ENCODE measurements around the gene ZNF491.
"Not testable (repeated sequence)": the region's sequence is repeated elsewhere in the genome, so short reads cannot be mapped to it uniquely, and the experiment has no call there.

Gene ZNF491

GRCh38 chr19:11833541-11833940 lies 35.2 kb downstream of the ZNF491 start:
- H3K36me3 ChIP-seq (replicated peaks in 1 of 2; ENCODE audit: control insufficient read depth in 2 of 2, insufficient read depth in 2 of 2, low read length in 2 of 2): peaks cover 19 to 73% of the 10 kb centered on the region in 2 donors
- H3K4me1 ChIP-seq (ENCODE audit: control insufficient read depth in 2 of 2, insufficient read depth in 1 of 2, low read depth in 1 of 2, low read length in 2 of 2): no peaks in the 10 kb centered on the region
- no peak overlapping the region for H3K18ac ChIP-seq (ENCODE audit: low read length)
- H3K79me1 ChIP-seq (ENCODE audit: low read depth, low read length): no peaks in the 10 kb centered on the region
- H2AFZ ChIP-seq (ENCODE audit: low read length): no peak overlapping the region
- no peak for DNase-seq (ENCODE audit: low spot score)
- no peak overlapping the region for H2BK15ac ChIP-seq (ENCODE audit: low read length)
- no peak overlapping the region for H3K4me3 ChIP-seq (ENCODE audit: low read length in 2 of 2)
- no peak overlapping the region for H3K23ac ChIP-seq (ENCODE audit: low read depth, low read length, poor library complexity)
- H3K14ac ChIP-seq (ENCODE audit: low read length): no peak overlapping the region
- WGBS, 2 donors (ENCODE audit: extremely low coverage in 2 of 2, insufficient read length in 2 of 2, insufficient replicate concordance in 1 of 2): no CpG with 5 or more reads among the region's 2 CpGs
- H4K8ac ChIP-seq (ENCODE audit: low read depth, low read length): no peak overlapping the region
- H3K9ac ChIP-seq (ENCODE audit: low read depth, low read length, poor library complexity): no peak overlapping the region
- H4K91ac ChIP-seq (ENCODE audit: low read depth, low read length, poor library complexity): no peak overlapping the region
- no peak overlapping the region for H2BK120ac ChIP-seq (ENCODE audit: low read depth, low read length)
- no peak overlapping the region for H3K4ac ChIP-seq (ENCODE audit: low read length)
- no peak overlapping the region for H3K27ac ChIP-seq (replicated peaks; ENCODE audit: low read length)
- H3K9me3 ChIP-seq (replicated peaks in 1 of 2; ENCODE audit: control insufficient read depth in 2 of 2, insufficient read depth in 1 of 2, low read depth in 1 of 2, low read length in 2 of 2): peaks cover 15 to 81% of the 10 kb centered on the region in 2 donors
- no peak overlapping the region for H2BK12ac ChIP-seq (ENCODE audit: low read length)
- H2BK5ac ChIP-seq (ENCODE audit: low read length): no peak overlapping the region
- no peak overlapping the region for H2AK5ac ChIP-seq (ENCODE audit: low read depth, low read length)
- H3K4me2 ChIP-seq (ENCODE audit: insufficient read depth, low read length, poor library complexity, severe bottlenecking): no peak overlapping the region
- H3K27me3 ChIP-seq (ENCODE audit: control insufficient read depth in 3 of 3, insufficient read depth in 3 of 3, low read depth in 1 of 3, low read length in 3 of 3): no peaks in the 10 kb centered on the region

GRCh38 chr19:11835626-11836066 lies 37.3 kb downstream of the ZNF491 start:
- not testable (repeated sequence) for H3K23ac ChIP-seq (ENCODE audit: low read depth, low read length, poor library complexity); H3K4ac ChIP-seq (ENCODE audit: low read length); DNase-seq (ENCODE audit: low spot score); H3K27ac ChIP-seq (replicated peaks; ENCODE audit: low read length); H3K4me1 ChIP-seq (ENCODE audit: control insufficient read depth in 2 of 2, insufficient read depth in 1 of 2, low read depth in 1 of 2, low read length in 2 of 2); H4K8ac ChIP-seq (ENCODE audit: low read depth, low read length); H2AFZ ChIP-seq (ENCODE audit: low read length); H2BK12ac ChIP-seq (ENCODE audit: low read length); H2AK5ac ChIP-seq (ENCODE audit: low read depth, low read length); H3K27me3 ChIP-seq (ENCODE audit: control insufficient read depth in 3 of 3, insufficient read depth in 3 of 3, low read depth in 1 of 3, low read length in 3 of 3); H3K4me3 ChIP-seq (ENCODE audit: low read length in 2 of 2); H2BK15ac ChIP-seq (ENCODE audit: low read length); H3K79me1 ChIP-seq (ENCODE audit: low read depth, low read length); H4K91ac ChIP-seq (ENCODE audit: low read depth, low read length, poor library complexity); H2BK120ac ChIP-seq (ENCODE audit: low read depth, low read length); H3K9ac ChIP-seq (ENCODE audit: low read depth, low read length, poor library complexity); H3K14ac ChIP-seq (ENCODE audit: low read length); H3K18ac ChIP-seq (ENCODE audit: low read length); H3K4me2 ChIP-seq (ENCODE audit: insufficient read depth, low read length, poor library complexity, severe bottlenecking); H2BK5ac ChIP-seq (ENCODE audit: low read length)
- peaks cover 19 to 52% of the 10 kb centered on the region in 2 donors for H3K36me3 ChIP-seq (replicated peaks in 1 of 2; ENCODE audit: control insufficient read depth in 2 of 2, insufficient read depth in 2 of 2, low read length in 2 of 2)
- no CpG with 5 or more reads among the region's 2 CpGs for WGBS, 2 donors (ENCODE audit: extremely low coverage in 2 of 2, insufficient read length in 2 of 2, insufficient replicate concordance in 1 of 2)
- peaks cover 16 to 61% of the 10 kb centered on the region in 2 donors for H3K9me3 ChIP-seq (replicated peaks in 1 of 2; ENCODE audit: control insufficient read depth in 2 of 2, insufficient read depth in 1 of 2, low read depth in 1 of 2, low read length in 2 of 2)

GRCh38 chr19:11843722-11844121 lies 45.4 kb downstream of the ZNF491 start:
- no peak overlapping the region for H3K9ac ChIP-seq (ENCODE audit: low read depth, low read length, poor library complexity)
- H3K79me1 ChIP-seq (ENCODE audit: low read depth, low read length): no peaks in the 10 kb centered on the region
- no peak overlapping the region for H2BK120ac ChIP-seq (ENCODE audit: low read depth, low read length)
- no peak overlapping the region for H4K91ac ChIP-seq (ENCODE audit: low read depth, low read length, poor library complexity)
- H2BK5ac ChIP-seq (ENCODE audit: low read length): no peak overlapping the region
- no peak overlapping the region for H2AK5ac ChIP-seq (ENCODE audit: low read depth, low read length)
- DNase-seq (ENCODE audit: low spot score): no peak
- H3K9me3 ChIP-seq (replicated peaks in 1 of 2; ENCODE audit: control insufficient read depth in 2 of 2, insufficient read depth in 1 of 2, low read depth in 1 of 2, low read length in 2 of 2): no peaks in the 10 kb centered on the region
- no peak overlapping the region for H3K4me3 ChIP-seq (ENCODE audit: low read length in 2 of 2)
- H2BK12ac ChIP-seq (ENCODE audit: low read length): no peak overlapping the region
- H4K8ac ChIP-seq (ENCODE audit: low read depth, low read length): no peak overlapping the region
- no peak overlapping the region for H3K23ac ChIP-seq (ENCODE audit: low read depth, low read length, poor library complexity)
- no peak overlapping the region for H3K14ac ChIP-seq (ENCODE audit: low read length)
- H3K18ac ChIP-seq (ENCODE audit: low read length): no peak overlapping the region
- H3K27me3 ChIP-seq (ENCODE audit: control insufficient read depth in 3 of 3, insufficient read depth in 3 of 3, low read depth in 1 of 3, low read length in 3 of 3): no peaks in the 10 kb centered on the region
- H3K4me1 ChIP-seq (ENCODE audit: control insufficient read depth in 2 of 2, insufficient read depth in 1 of 2, low read depth in 1 of 2, low read length in 2 of 2): peaks cover 0 to 1% of the 10 kb centered on the region in 2 donors
- H3K4me2 ChIP-seq (ENCODE audit: insufficient read depth, low read length, poor library complexity, severe bottlenecking): no peak overlapping the region
- WGBS, 2 donors (ENCODE audit: extremely low coverage in 2 of 2, insufficient read length in 2 of 2, insufficient replicate concordance in 1 of 2): no CpG with 5 or more reads among the region's 2 CpGs
- no peak overlapping the region for H3K4ac ChIP-seq (ENCODE audit: low read length)
- no peak overlapping the region for H2BK15ac ChIP-seq (ENCODE audit: low read length)
- no peak overlapping the region for H2AFZ ChIP-seq (ENCODE audit: low read length)
- H3K27ac ChIP-seq (replicated peaks; ENCODE audit: low read length): no peak overlapping the region
- H3K36me3 ChIP-seq (replicated peaks in 1 of 2; ENCODE audit: control insufficient read depth in 2 of 2, insufficient read depth in 2 of 2, low read length in 2 of 2): no peaks in the 10 kb centered on the region

- H3K18ac ChIP-seq (ENCODE audit: low read length); H3K27ac ChIP-seq (replicated peaks; ENCODE audit: low read length); H3K27me3 ChIP-seq (ENCODE audit: control insufficient read depth in 3 of 3, insufficient read depth in 3 of 3, low read depth in 1 of 3, low read length in 3 of 3); H3K4ac ChIP-seq (ENCODE audit: low read length); H3K4me3 ChIP-seq (ENCODE audit: low read length in 2 of 2); H3K79me1 ChIP-seq (ENCODE audit: low read depth, low read length); H2BK15ac ChIP-seq (ENCODE audit: low read length); H3K9ac ChIP-seq (ENCODE audit: low read depth, low read length, poor library complexity); H4K8ac ChIP-seq (ENCODE audit: low read depth, low read length); H3K9me3 ChIP-seq (replicated peaks in 1 of 2; ENCODE audit: control insufficient read depth in 2 of 2, insufficient read depth in 1 of 2, low read depth in 1 of 2, low read length in 2 of 2); H3K23ac ChIP-seq (ENCODE audit: low read depth, low read length, poor library complexity); H2AK5ac ChIP-seq (ENCODE audit: low read depth, low read length); H3K4me2 ChIP-seq (ENCODE audit: insufficient read depth, low read length, poor library complexity, severe bottlenecking); H2BK5ac ChIP-seq (ENCODE audit: low read length); H3K36me3 ChIP-seq (replicated peaks in 1 of 2; ENCODE audit: control insufficient read depth in 2 of 2, insufficient read depth in 2 of 2, low read length in 2 of 2); H2BK12ac ChIP-seq (ENCODE audit: low read length); H3K4me1 ChIP-seq (ENCODE audit: control insufficient read depth in 2 of 2, insufficient read depth in 1 of 2, low read depth in 1 of 2, low read length in 2 of 2); H2BK120ac ChIP-seq (ENCODE audit: low read depth, low read length); DNase-seq (ENCODE audit: low spot score); H4K91ac ChIP-seq (ENCODE audit: low read depth, low read length, poor library complexity); H3K14ac ChIP-seq (ENCODE audit: low read length): not testable (repeated sequence)
- no CpG with 5 or more reads among the region's 6 CpGs for WGBS, 2 donors (ENCODE audit: extremely low coverage in 2 of 2, insufficient read length in 2 of 2, insufficient replicate concordance in 1 of 2)
- H2AFZ ChIP-seq (ENCODE audit: low read length): peak overlapping the region; percentile 15
Observed at GRCh38 chr19:11847615-11848014, 49.3 kb downstream of the ZNF491 start.

Measured in neuronal stem cell (in vitro differentiated cells).